HEK293T (cell line): Measurements from ENCODE around the gene SYNPR.

Source experiments
- CTCF ChIA-PET: fragments of 350-600 bp; formaldehyde crosslinking; extraction: SDS; loops from one replicate; lab custom pipeline; 2021; ENCODE audit warnings: antibody characterized with exemption, inconsistent platforms; lab: Yijun Ruan, JAX
- POLR2A ChIA-PET: fragments of 350-600 bp; formaldehyde crosslinking; extraction: SDS; loops from one replicate; lab custom pipeline; 2020; ENCODE audit warnings: antibody characterized with exemption, inconsistent platforms; lab: Yijun Ruan, JAX
- DNase-seq: peaks from one replicate; pipeline ENCODE4 v3.0.0; 2012; ENCODE audit warnings: mixed read lengths; ENCODE audit errors: extremely low spot score
- ARNT ChIP-seq: fragments of 450-650 bp; IDR thresholded peaks from 2 replicates; pipeline ENCODE4 v1.6.1; 2017; ENCODE audit warnings: mild to moderate bottlenecking
- BHLHE40 ChIP-seq: fragments of 450-650 bp; IDR thresholded peaks from 2 replicates; pipeline ENCODE4 v1.6.1; 2016; ENCODE audit warnings: mild to moderate bottlenecking, moderate library complexity, borderline replicate concordance
- CTBP1 ChIP-seq: fragments of 450-650 bp; IDR thresholded peaks from 2 replicates; pipeline ENCODE4 v1.6.1; 2016; ENCODE audit warnings: borderline replicate concordance
- ELF4 ChIP-seq: fragments of 450-650 bp; IDR thresholded peaks from 2 replicates; pipeline ENCODE4 v1.6.1; 2017; ENCODE audit warnings: antibody characterized with exemption
- FOXA1 ChIP-seq: fragments of 450-650 bp; IDR thresholded peaks from 2 replicates; pipeline ENCODE4 v1.6.1; 2016; ENCODE audit warnings: mild to moderate bottlenecking
- FOXK2 ChIP-seq: fragments of 450-650 bp; IDR thresholded peaks from 2 replicates; pipeline ENCODE4 v1.6.1; 2016; ENCODE audit warnings: mild to moderate bottlenecking
- FOXM1 ChIP-seq: fragments of 450-650 bp; IDR thresholded peaks from 2 replicates; pipeline ENCODE4 v1.6.1; 2017; ENCODE audit warnings: mild to moderate bottlenecking, borderline replicate concordance
- HDGF ChIP-seq: fragments of 450-650 bp; IDR thresholded peaks from 2 replicates; pipeline ENCODE4 v1.6.1; 2017; ENCODE audit warnings: antibody characterized with exemption, borderline replicate concordance
- L3MBTL2 ChIP-seq: fragments of 450-650 bp; conservative IDR thresholded peaks from 2 replicates; pipeline ENCODE4 v1.6.1; 2016; ENCODE audit warnings: mild to moderate bottlenecking
- LEF1 ChIP-seq: fragments of 450-650 bp; IDR thresholded peaks from 2 replicates; pipeline ENCODE4 v1.6.1; 2017; ENCODE audit warnings: mild to moderate bottlenecking, borderline replicate concordance
- NFRKB ChIP-seq: fragments of 450-650 bp; IDR thresholded peaks from 2 replicates; pipeline ENCODE4 v1.6.1; 2016; ENCODE audit warnings: mild to moderate bottlenecking, moderate library complexity
- PKNOX1 ChIP-seq: fragments of 450-650 bp; IDR thresholded peaks from 2 replicates; pipeline ENCODE4 v1.6.1; 2016
- SP1 ChIP-seq: fragments of 450-650 bp; IDR thresholded peaks from 2 replicates; pipeline ENCODE4 v1.6.1; 2017
- SUZ12 ChIP-seq: fragments of 450-650 bp; IDR thresholded peaks from 2 replicates; pipeline ENCODE4 v1.6.1; 2016; ENCODE audit warnings: mild to moderate bottlenecking
- TARDBP ChIP-seq: fragments of 450-650 bp; IDR thresholded peaks from 2 replicates; pipeline ENCODE4 v1.6.1; 2016
- ZNF384 ChIP-seq: fragments of 450-650 bp; IDR thresholded peaks from 2 replicates; pipeline ENCODE4 v1.6.1; 2016

Gene SYNPR

GRCh38 chr3:63441262-63441661 lies 163.2 kb downstream of the SYNPR start:
- no peak for DNase-seq
- CTCF ChIA-PET, result no interaction called here
- POLR2A ChIA-PET, result no interaction called here
- TF ChIP-seq ARNT, result no peak
- TF ChIP-seq LEF1, result no peak

- no peak for TF ChIP-seq SUZ12
- ChIA-PET POLR2A (no interaction called here), CTCF (no interaction called here)
- DNase-seq, result no peak
Measured at GRCh38 chr3:63442918-63443317, 164.8 kb downstream of the SYNPR start.

GRCh38 chr3:63450023-63450422 lies 171.9 kb downstream of the SYNPR start:
- TF ChIP-seq L3MBTL2 (no peak), FOXK2 (no peak), TARDBP (no peak), NFRKB (no peak), ELF4 (no peak), SP1 (no peak)
- CTCF ChIA-PET, result no interaction called here
- DNase-seq, result no peak
- POLR2A ChIA-PET, result no interaction called here

GRCh38 chr3:63450634-63451363 lies 172.7 kb downstream of the SYNPR start:
- ChIA-PET CTCF (no interaction called here), POLR2A (no interaction called here)
- TF ChIP-seq L3MBTL2 (no peak), SP1 (no peak), TARDBP (no peak), PKNOX1 (no peak), FOXA1 (no peak), ELF4 (no peak), ZNF384 (no peak), CTBP1 (no peak), SUZ12 (no peak), LEF1 (no peak), FOXK2 (no peak), BHLHE40 (no peak), NFRKB (no peak)
- no peak for DNase-seq

GRCh38 chr3:63456901-63457300 lies 178.8 kb downstream of the SYNPR start:
- TF ChIP-seq ZNF384, result no peak
- DNase-seq, result no peak
- ChIA-PET CTCF (interaction anchor here (0.5 kb wide), 1 partner anchor 107 kb away, joined by 5 read pairs; no protein-coding TSS in a partner anchor), POLR2A (no interaction called here)

- TF ChIP-seq CTBP1, result no peak
- TF ChIP-seq SUZ12, result no peak
- no peak for TF ChIP-seq FOXK2
- TF ChIP-seq NFRKB, result no peak
- no peak for TF ChIP-seq ARNT
- no peak for DNase-seq
- CTCF ChIA-PET, result no interaction called here
- POLR2A ChIA-PET, result no interaction called here
Measured at GRCh38 chr3:63458405-63458804, 180.3 kb downstream of the SYNPR start.

GRCh38 chr3:63462732-63463131 lies 184.6 kb downstream of the SYNPR start:
- CTCF ChIA-PET, result no interaction called here
- TF ChIP-seq LEF1 (no peak), PKNOX1 (no peak)

GRCh38 chr3:63467392-63467791 lies 189.3 kb downstream of the SYNPR start:
- TF ChIP-seq BHLHE40, result no peak
- no peak for TF ChIP-seq ARNT
- TF ChIP-seq CTBP1, result no peak
- TF ChIP-seq LEF1, result no peak
- no peak for TF ChIP-seq FOXK2
- no peak for TF ChIP-seq NFRKB
- TF ChIP-seq HDGF, result no peak
- no peak for TF ChIP-seq FOXM1
- no peak for TF ChIP-seq FOXA1
- ChIA-PET CTCF (no interaction called here), POLR2A (no interaction called here)
- DNase-seq, result no peak

More at GRCh38 chr3:63462732-63463131, 184.6 kb downstream of the SYNPR start:
- peak; percentile 12 for DNase-seq
- POLR2A ChIA-PET, result no interaction called here

- CTCF ChIA-PET, result no interaction called here
- POLR2A ChIA-PET, result interaction anchor here (1.0 kb wide), 1 partner anchor 9 kb away, joined by 3 read pairs; no protein-coding TSS in a partner anchor
- no peak for DNase-seq
- TF ChIP-seq TARDBP, result no peak
- TF ChIP-seq ZNF384, result no peak
- TF ChIP-seq CTBP1, result no peak
- no peak for TF ChIP-seq HDGF
- TF ChIP-seq L3MBTL2, result no peak
- no peak for TF ChIP-seq FOXA1
- no peak for TF ChIP-seq ELF4
- no peak for TF ChIP-seq FOXM1
- no peak for TF ChIP-seq LEF1
- no peak for TF ChIP-seq SUZ12
- no peak for TF ChIP-seq PKNOX1
- TF ChIP-seq FOXK2, result no peak
- no peak for TF ChIP-seq ARNT
- TF ChIP-seq BHLHE40, result no peak
- no peak for TF ChIP-seq NFRKB
- TF ChIP-seq SP1, result no peak
Measured at GRCh38 chr3:63470745-63471144, 192.6 kb downstream of the SYNPR start.
